ENCODE data around the gene IL18RAP. TPM values are rescaled to one million over a fixed set of nuclear protein-coding genes. Genes with fewer than 3 reads are reported as not detected.

Gene IL18RAP
- total and polyA plus RNA-seq, 4 donors, result 1.00 to 34.0 (median 7.5) TPM

- Histone ChIP-seq H3K27ac (ENCODE audit: low read depth in 1 of 2, low read length in 1 of 2) (peak overlapping the region in 1 of 2 donors; percentile 31), H3K4me3 (no peak overlapping the region), H3K27me3 (ENCODE audit: control insufficient read depth in 3 of 3, insufficient read depth in 3 of 3, low read length in 2 of 3) (no peaks in the 10 kb centered on the region), H3K9me3 (ENCODE audit: control insufficient read depth in 4 of 4, insufficient read depth in 3 of 4, low read length in 3 of 4) (no peaks in the 10 kb centered on the region), H3K36me3 (ENCODE audit: control insufficient read depth in 4 of 4, insufficient read depth in 4 of 4, low read length in 4 of 4) (peaks cover 0 to 1% (median 0%) of the 10 kb centered on the region in 4 donors), H3K9ac (ENCODE audit: insufficient read depth in 1 of 2, low read length in 2 of 2) (no peak overlapping the region), H3K4me1 (ENCODE audit: control insufficient read depth in 5 of 5, insufficient read depth in 5 of 5, low read length in 5 of 5) (peaks cover 0 to 2% (median 0%) of the 10 kb centered on the region in 5 donors)
- DNase-seq, result peak; percentile 13 to 38 (median 28)
- whole genome bisulfite sequencing, 2 donors, result 9 to 18% methylated on average over 3 of the region's 3 CpGs
- ATAC-seq (ENCODE audit: insufficient read depth, low FRiP score), result no peak
- TF ChIP-seq, protein P1, sequence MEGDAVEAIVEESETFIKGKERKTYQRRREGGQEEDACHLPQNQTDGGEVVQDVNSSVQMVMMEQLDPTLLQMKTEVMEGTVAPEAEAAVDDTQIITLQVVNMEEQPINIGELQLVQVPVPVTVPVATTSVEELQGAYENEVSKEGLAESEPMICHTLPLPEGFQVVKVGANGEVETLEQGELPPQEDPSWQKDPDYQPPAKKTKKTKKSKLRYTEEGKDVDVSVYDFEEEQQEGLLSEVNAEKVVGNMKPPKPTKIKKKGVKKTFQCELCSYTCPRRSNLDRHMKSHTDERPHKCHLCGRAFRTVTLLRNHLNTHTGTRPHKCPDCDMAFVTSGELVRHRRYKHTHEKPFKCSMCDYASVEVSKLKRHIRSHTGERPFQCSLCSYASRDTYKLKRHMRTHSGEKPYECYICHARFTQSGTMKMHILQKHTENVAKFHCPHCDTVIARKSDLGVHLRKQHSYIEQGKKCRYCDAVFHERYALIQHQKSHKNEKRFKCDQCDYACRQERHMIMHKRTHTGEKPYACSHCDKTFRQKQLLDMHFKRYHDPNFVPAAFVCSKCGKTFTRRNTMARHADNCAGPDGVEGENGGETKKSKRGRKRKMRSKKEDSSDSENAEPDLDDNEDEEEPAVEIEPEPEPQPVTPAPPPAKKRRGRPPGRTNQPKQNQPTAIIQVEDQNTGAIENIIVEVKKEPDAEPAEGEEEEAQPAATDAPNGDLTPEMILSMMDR (IDR thresholded peaks at IDR 0.05; ENCODE audit: control extremely low read depth, extremely low read depth), result no peak
Observed at GRCh38 chr2:102436323-102436722, 13.4 kb downstream of the IL18RAP start.

DNA sequence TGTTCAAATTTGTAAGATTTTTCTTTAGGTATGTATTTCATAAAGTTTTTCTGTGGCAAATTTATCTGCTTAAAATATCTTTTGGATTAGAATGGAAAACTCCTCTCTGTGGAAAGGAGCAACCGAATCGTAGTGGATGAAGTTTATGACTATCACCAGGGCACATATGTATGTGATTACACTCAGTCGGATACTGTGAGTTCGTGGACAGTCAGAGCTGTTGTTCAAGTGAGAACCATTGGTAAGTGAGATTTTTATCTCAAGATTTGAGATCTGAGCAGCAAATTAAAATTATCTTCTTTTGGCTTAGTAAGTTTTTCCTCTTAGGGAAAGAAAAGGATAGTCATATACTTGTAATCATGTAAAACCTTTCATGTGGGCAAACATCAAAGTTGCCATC is 14.2 kb downstream of the IL18RAP start:
- 85 to 92% methylated on average over 4 of the region's 4 CpGs for WGBS, 2 donors
- Histone ChIP-seq H3K4me1 (ENCODE audit: control insufficient read depth in 5 of 5, insufficient read depth in 5 of 5, low read length in 5 of 5) (peaks cover 0 to 2% (median 0%) of the 10 kb centered on the region in 5 donors), H3K9ac (ENCODE audit: insufficient read depth in 1 of 2, low read length in 2 of 2) (no peak overlapping the region), H3K36me3 (ENCODE audit: control insufficient read depth in 4 of 4, insufficient read depth in 4 of 4, low read length in 4 of 4) (peaks cover 0 to 1% (median 0%) of the 10 kb centered on the region in 4 donors), H3K27me3 (ENCODE audit: control insufficient read depth in 3 of 3, insufficient read depth in 3 of 3, low read length in 2 of 3) (no peaks in the 10 kb centered on the region), H3K4me3 (no peak overlapping the region), H3K27ac (ENCODE audit: low read depth in 1 of 2, low read length in 1 of 2) (no peak overlapping the region), H3K9me3 (ENCODE audit: control insufficient read depth in 4 of 4, insufficient read depth in 3 of 4, low read length in 3 of 4) (no peaks in the 10 kb centered on the region)
- DNase-seq (no peak), ATAC-seq (ENCODE audit: insufficient read depth, low FRiP score) (no peak)
- TF ChIP-seq, protein P1 (IDR thresholded peaks at IDR 0.05; ENCODE audit: control extremely low read depth, extremely low read depth), result no peak

DNA sequence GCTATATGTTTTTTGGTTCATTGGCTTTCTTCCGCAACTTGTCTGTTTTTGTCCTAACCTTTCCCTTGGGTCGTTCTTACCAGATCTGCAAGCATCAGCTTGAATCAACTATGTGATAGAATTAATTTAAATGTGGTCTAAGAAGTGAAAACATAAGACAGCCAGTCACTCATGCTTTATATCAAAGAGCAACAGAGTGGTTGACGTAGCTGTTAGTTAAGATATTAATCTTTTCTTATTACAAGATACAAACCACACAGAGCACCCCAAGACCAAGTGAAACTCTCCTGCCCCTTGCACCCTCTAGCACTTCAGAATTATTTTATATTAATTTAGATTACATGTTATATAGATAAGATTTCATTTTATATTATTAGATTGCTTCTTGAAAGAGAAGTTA is 15.2 kb downstream of the IL18RAP start:
- ATAC-seq (ENCODE audit: insufficient read depth, low FRiP score) (no peak), DNase-seq (no peak)
- H3K27ac ChIP-seq (ENCODE audit: low read depth in 1 of 2, low read length in 1 of 2), result no peak overlapping the region
- peaks cover 0 to 1% (median 0%) of the 10 kb centered on the region in 4 donors for H3K36me3 ChIP-seq (ENCODE audit: control insufficient read depth in 4 of 4, insufficient read depth in 4 of 4, low read length in 4 of 4)
- TF ChIP-seq, protein P1 (IDR thresholded peaks at IDR 0.05; ENCODE audit: control extremely low read depth, extremely low read depth), result no peak
- H3K4me3 ChIP-seq, result no peak overlapping the region
- H3K9me3 ChIP-seq (ENCODE audit: control insufficient read depth in 4 of 4, insufficient read depth in 3 of 4, low read length in 3 of 4), result no peaks in the 10 kb centered on the region
- H3K4me1 ChIP-seq (ENCODE audit: control insufficient read depth in 5 of 5, insufficient read depth in 5 of 5, low read length in 5 of 5), result peaks cover 0 to 3% (median 0%) of the 10 kb centered on the region in 5 donors
- 90 to 94% methylated on average over 3 of the region's 3 CpGs for WGBS, 2 donors
- no peaks in the 10 kb centered on the region for H3K27me3 ChIP-seq (ENCODE audit: control insufficient read depth in 3 of 3, insufficient read depth in 3 of 3, low read length in 2 of 3)
- H3K9ac ChIP-seq (ENCODE audit: insufficient read depth in 1 of 2, low read length in 2 of 2), result no peak overlapping the region

DNA sequence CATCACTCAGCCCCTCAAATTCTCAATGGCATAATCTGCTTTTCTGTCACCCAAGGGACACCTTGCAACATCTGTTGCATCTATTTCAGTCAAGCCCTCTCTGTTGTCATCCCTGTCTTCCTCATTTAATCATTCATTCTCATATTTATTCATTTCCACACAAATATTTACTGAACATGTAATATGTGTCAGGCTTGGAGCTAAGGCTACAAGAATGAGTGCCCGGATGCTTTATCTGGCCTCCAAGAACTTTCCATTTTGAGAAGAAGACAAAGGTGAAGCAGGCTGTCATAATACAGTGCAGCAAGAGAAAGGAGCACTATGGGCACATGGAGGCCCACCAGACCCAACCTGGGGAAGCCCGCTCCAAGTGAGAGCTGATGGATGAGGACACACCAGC is 15.6 kb downstream of the IL18RAP start:
- Histone ChIP-seq H3K36me3 (ENCODE audit: control insufficient read depth in 4 of 4, insufficient read depth in 4 of 4, low read length in 4 of 4) (peaks cover 0 to 1% (median 0%) of the 10 kb centered on the region in 4 donors), H3K4me3 (no peak overlapping the region), H3K9me3 (ENCODE audit: control insufficient read depth in 4 of 4, insufficient read depth in 3 of 4, low read length in 3 of 4) (no peaks in the 10 kb centered on the region), H3K27me3 (ENCODE audit: control insufficient read depth in 3 of 3, insufficient read depth in 3 of 3, low read length in 2 of 3) (no peaks in the 10 kb centered on the region), H3K27ac (ENCODE audit: low read depth in 1 of 2, low read length in 1 of 2) (no peak overlapping the region), H3K4me1 (ENCODE audit: control insufficient read depth in 5 of 5, insufficient read depth in 5 of 5, low read length in 5 of 5) (peaks cover 0 to 3% (median 0%) of the 10 kb centered on the region in 5 donors), H3K9ac (ENCODE audit: insufficient read depth in 1 of 2, low read length in 2 of 2) (no peak overlapping the region)
- ATAC-seq (ENCODE audit: insufficient read depth, low FRiP score) (no peak), DNase-seq (no peak)
- 92 to 93% methylated on average over 2 of the region's 2 CpGs for whole genome bisulfite sequencing, 2 donors
- TF ChIP-seq, protein P1 (IDR thresholded peaks at IDR 0.05; ENCODE audit: control extremely low read depth, extremely low read depth), result no peak
